GM18508 (cell line): ENCODE data around the gene TMEM245.
"Not testable (repeated sequence)": the region's sequence is repeated elsewhere in the genome, so short reads cannot be mapped to it uniquely, and the experiment has no call there.

Experiments
- ATAC-seq: cut with Tn5 transposase; IDR thresholded peaks from one replicate; pipeline ENCODE4 v1.9.1; 2021; ENCODE audit warnings: moderate number of reproducible peaks; ENCODE audit not compliant: insufficient read depth, unreplicated experiment

The TMEM245 gene

GRCh38 chr9:109010746-109011145 lies 109.0 kb downstream of the TMEM245 start:
- peak; percentile 40 for ATAC-seq

DNA sequence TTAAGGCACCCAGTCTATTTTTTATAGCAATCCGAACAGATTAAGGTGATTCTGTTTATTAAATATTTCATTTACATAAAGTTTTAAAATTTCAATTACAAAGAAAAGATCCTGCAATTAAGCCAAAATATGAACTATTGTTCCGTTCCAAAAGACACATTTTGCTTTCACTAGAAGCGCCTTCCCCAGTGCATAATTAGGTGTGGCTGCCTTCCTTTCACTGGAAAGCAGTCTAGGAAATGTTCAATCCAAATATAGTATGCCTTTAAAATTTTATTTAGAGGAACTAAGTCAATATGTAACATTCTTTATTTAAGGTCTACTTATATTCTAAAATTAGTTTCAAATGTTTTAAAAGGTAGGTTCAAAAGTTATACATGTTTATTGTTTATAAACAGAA lies 114.1 kb downstream of the TMEM245 start:
- ATAC-seq: no peak

DNA sequence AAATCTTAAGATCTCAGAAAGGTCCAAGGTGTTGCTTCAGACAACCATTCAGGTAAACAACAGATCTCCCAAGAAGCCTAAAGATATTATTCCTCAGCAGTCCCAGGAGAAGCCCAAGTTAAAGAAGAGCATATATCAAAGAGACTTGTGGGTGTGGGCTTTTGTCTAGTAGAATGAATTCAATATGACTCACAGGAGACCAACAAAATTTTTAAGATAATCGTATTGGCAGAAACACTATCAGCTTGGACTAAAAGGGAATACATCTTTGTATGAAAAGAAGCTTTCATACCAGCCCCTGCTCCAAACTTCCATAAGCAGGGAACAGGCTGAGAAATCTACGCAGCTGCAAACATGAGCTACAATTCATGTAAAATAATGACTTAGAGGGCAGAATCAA lies 116.6 kb downstream of the TMEM245 start:
- ATAC-seq: no peak

DNA sequence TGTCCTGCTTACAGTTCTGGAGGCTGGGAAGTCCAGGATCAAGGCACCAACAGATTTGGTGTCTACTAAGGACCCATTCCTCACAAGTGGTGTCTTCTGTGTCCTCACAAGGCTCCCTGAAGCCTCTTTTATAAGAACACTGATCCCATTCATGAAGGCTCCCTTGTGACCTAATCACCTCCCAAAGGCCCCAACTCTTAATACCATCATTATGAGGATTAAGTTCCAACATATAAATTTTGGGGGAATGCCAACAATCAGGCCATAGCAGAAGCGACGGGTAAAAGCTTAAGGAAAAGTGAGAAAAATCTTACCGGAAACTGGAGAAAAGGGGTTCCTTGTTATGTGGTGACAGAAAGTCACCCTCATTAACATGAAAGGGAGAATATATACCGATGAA lies 117.6 kb downstream of the TMEM245 start:
- ATAC-seq: no peak

- no peak for ATAC-seq
Measured at GRCh38 chr9:109001275-109001676, 118.5 kb downstream of the TMEM245 start.

- no peak for ATAC-seq
Measured at GRCh38 chr9:108997112-108997511, 122.6 kb downstream of the TMEM245 start.

- ATAC-seq: no peak
Measured at GRCh38 chr9:108996643-108997042, 123.1 kb downstream of the TMEM245 start.

DNA sequence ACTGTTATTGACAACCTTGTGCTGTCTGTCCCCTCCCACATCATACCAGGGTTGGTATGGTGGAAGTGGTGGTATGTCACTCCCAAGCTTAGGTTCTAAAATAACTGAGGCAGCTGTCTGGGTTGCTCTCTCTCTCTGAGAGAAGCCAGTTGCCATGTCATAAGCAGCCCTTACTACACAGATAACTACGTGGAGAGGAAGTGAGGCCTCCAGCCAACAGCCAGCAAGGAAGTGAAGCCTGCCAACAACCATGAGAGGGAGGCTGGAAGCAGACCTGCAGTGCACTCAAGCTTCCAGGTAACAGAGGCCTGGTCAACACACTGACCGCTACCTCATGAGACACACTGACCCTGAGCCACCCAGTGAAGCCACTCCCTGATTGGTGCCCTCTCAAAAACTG lies 125.1 kb downstream of the TMEM245 start:
- ATAC-seq: peak; percentile 86

DNA sequence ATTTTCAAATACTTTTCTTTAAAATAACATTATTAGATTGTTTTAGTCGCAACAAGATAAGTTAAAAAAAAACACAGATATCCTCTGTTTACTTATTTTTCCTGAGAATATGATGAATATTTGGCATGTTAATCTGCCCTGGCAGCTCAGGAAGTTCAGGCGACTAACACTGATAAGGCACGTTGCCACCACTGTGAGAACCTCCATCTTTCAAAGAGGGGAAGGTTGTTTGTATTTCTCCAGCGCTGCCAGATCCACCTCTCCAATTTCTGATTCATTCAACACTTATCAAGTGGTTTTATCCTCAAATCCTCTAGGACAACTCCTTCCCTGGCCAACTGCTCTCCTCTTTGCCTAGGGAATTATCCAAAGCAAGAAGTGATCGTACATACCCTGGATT lies 128.3 kb downstream of the TMEM245 start:
- ATAC-seq: no peak

GRCh38 chr9:108983885-108984284 lies 135.9 kb downstream of the TMEM245 start:
- ATAC-seq: no peak

DNA sequence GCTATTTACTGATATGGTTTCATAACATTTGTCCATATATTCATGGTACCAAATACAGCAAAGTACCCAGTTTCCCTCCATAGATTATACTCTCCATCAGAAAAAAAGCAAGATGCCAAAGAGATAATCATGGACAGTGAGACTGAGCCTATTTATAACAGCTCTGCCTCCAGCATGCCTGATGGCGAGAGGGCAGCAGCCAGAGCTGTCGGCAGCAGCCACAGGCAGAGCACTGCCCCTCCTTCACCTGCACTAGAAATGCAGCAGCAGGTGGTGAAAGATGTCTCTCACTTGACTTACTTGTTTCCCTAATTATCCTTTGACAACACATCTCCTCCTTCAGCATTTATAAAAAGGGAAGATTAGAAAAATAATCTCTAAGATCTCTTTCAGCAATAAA lies 138.9 kb downstream of the TMEM245 start:
- ATAC-seq: no peak

DNA sequence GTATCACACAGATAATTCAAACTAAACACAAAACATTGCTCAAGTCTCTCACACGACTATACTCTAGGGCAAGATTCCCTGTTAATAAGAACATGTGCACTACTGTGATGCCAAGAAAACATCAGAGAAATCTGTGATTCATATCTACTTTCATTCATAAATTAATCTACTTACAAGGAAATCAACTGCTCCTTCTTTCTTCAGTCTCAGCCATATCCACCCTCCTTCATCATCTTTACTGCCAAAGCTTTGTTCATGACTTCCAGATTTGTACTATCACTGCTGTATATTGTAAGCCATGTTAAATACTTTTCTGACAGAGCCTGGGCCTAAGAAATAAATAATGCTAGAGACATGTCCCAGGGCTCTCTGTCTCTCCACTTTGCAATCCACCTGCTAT lies 141.5 kb downstream of the TMEM245 start:
- no peak for ATAC-seq

GRCh38 chr9:108973895-108974294 lies 145.9 kb downstream of the TMEM245 start:
- ATAC-seq: no peak

DNA sequence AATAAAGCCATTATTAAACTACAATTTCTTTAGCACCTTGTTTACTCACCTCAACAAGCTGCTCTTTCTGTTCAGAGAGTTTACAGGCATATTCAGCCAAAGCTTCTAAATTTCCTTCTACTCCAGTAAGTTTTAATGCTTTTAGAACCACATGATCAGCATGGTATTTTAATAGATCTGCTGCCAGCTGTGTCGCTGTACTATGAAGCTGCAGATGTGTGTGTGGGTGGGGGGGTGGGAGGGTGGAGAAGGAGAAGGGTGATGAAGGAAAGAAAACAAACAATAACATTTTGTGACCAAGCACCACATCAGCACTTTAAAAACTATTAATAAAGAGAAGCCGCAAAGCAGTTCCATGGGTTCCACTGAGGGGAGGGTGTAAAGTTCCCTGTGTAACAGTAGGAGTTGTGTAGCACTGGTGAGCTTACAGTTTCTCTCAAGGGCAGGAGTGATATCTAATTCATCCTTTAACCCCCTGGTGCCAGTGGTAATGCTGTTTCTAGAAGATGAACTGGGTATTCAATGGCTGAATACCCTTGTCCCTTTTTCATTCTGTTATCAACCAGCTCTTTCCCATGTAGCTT lies 147.0 kb downstream of the TMEM245 start:
- no peak for ATAC-seq

- no peak for ATAC-seq
Measured at GRCh38 chr9:108972186-108972585, 147.6 kb downstream of the TMEM245 start.

GRCh38 chr9:108971392-108971791 lies 148.4 kb downstream of the TMEM245 start:
- not testable (repeated sequence) for ATAC-seq

- ATAC-seq: no peak
Measured at GRCh38 chr9:108967916-108968315, 151.8 kb downstream of the TMEM245 start.
